ENCODE results near the gene RBMS1. TPM values are rescaled to one million over a fixed set of nuclear protein-coding genes. Genes with fewer than 3 reads are reported as not detected.
"Not testable (repeated sequence)": the region's sequence is repeated elsewhere in the genome, so short reads cannot be mapped to it uniquely, and the experiment has no call there.

RBMS1 gene
- total RNA-seq, 1 donor from 2014 or later: 131 TPM

DNA sequence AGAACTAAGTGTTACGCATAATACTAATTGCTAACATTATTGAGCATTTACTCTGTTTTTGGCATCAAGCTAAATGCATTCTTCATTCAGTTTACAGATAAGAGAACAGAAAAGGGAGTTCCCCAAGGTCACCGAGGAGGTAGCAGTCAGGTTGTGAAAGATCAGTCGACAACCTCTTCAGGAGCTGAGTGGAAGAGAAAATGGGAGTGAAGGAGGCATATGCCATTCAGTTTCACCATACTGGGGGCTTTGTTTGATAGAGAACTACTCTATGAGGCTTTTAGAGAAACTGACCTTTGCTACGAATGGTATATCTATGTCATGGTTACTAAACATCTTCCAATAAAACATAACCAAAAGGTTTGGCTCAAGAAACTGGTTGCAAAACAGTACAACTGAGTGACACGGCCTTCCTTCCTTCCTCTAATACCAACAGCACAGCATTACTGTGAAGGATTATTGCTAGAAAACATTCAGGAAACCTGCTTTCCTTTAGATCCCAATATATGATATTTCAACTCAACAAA is 112.1 kb downstream of the RBMS1 start:
- no peak for DNase-seq (ENCODE audit: low spot score)

GRCh38 chr2:160380611-160381010 is 113.0 kb downstream of the RBMS1 start:
- no peak for DNase-seq (ENCODE audit: low spot score)

GRCh38 chr2:160380000-160380570 is 113.5 kb downstream of the RBMS1 start:
- no peak for DNase-seq (ENCODE audit: low spot score)

GRCh38 chr2:160379399-160379798 is 114.2 kb downstream of the RBMS1 start:
- no peak for DNase-seq (ENCODE audit: low spot score)

GRCh38 chr2:160377204-160377995 is 116.2 kb downstream of the RBMS1 start:
- no peak for DNase-seq (ENCODE audit: low spot score)

- no peak for DNase-seq (ENCODE audit: low spot score)
These were observed 117.0 kb downstream of the RBMS1 start for GRCh38 chr2:160376576-160376975.

- DNase-seq (ENCODE audit: low spot score): peak; percentile 52
These were observed 117.7 kb downstream of the RBMS1 start for GRCh38 chr2:160375802-160376469.

GRCh38 chr2:160375037-160375436 is 118.6 kb downstream of the RBMS1 start:
- no peak for DNase-seq (ENCODE audit: low spot score)

DNA sequence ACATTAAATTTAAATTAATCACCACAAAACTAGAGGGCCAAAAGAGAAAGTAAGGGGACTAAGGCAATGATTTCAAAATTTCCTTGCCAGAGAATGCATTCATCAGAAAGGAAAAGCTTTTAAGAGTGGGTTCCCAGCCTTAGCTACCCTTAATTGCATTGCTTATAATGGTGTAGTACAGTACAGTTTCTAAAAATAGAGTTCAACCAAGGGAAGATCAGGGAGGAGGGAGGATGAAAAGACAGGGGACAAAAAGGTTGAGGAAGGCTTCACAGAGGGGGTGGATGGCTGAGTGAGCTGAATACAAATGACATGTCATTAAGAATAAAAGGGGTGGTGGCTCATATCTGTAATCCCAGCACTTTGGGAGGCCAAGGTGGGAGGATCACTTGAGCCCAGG is 119.9 kb downstream of the RBMS1 start:
- DNase-seq (ENCODE audit: low spot score): no peak

DNA sequence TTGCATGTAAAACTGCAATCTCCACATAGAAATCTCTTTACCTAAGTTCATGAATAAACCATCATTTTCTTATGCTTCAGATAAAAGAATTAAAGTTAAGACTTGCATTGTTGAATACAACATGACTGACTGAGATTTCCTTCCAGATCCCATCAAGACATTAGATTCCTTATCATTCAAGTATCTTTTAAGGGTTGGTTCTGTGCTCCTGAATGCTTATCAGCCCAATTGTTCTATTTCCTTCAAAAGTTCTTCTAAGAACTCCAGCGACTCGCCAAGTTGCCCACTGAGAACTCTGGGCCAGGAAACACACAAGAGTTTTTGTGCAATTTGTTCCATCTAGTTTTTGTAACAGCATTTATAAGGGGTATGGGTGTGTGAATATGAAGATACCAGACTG is 120.3 kb downstream of the RBMS1 start:
- no peak for DNase-seq (ENCODE audit: low spot score)

- no peak for DNase-seq (ENCODE audit: low spot score)
These were observed 121.0 kb downstream of the RBMS1 start for GRCh38 chr2:160372585-160372984.

DNA sequence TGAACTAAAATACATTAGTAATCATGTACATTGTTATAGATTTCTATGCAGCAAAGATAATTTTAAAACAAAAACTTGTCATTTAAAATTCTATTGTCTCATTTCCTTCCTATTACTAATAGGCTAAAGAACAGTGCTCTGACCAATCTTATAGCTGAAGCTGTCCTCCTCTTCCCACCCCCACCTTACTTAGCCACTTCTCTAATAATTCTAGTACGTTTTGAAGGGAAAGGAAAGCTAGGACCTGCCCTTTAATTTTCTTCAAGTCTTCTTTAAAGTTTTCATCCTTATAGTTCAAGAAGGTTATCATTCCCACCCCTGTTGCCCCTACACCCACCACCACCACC is 121.6 kb downstream of the RBMS1 start:
- DNase-seq (ENCODE audit: low spot score): no peak

GRCh38 chr2:160371251-160372009 is 122.2 kb downstream of the RBMS1 start:
- no peak for DNase-seq (ENCODE audit: low spot score)

GRCh38 chr2:160368988-160369930 is 124.3 kb downstream of the RBMS1 start:
- DNase-seq (ENCODE audit: low spot score): no peak

DNA sequence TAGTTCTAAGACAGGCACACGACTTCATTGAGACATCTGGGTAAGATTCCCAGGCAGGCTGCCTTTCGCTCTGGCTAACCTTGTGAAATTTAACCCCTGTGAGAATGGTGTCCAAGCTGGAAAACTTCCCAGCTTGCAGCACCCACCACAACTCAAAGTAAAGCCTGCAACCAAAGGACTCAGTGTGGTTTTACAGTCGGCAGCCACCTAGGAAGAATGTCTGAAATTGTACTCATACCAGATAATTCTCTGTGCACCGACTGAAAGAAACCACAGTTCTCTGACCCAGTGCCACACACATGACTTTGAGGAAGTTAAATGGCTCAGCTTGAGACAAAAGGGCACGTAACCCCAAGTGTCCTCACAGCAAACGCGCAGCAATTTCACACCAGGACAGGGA is 125.7 kb downstream of the RBMS1 start:
- peak; percentile 24 for DNase-seq (ENCODE audit: low spot score)

- DNase-seq (ENCODE audit: low spot score): not testable (repeated sequence)
These were observed 126.5 kb downstream of the RBMS1 start for GRCh38 chr2:160367139-160367538.

- DNase-seq (ENCODE audit: low spot score): no peak
These were observed 127.1 kb downstream of the RBMS1 start for GRCh38 chr2:160366474-160366873.

DNA sequence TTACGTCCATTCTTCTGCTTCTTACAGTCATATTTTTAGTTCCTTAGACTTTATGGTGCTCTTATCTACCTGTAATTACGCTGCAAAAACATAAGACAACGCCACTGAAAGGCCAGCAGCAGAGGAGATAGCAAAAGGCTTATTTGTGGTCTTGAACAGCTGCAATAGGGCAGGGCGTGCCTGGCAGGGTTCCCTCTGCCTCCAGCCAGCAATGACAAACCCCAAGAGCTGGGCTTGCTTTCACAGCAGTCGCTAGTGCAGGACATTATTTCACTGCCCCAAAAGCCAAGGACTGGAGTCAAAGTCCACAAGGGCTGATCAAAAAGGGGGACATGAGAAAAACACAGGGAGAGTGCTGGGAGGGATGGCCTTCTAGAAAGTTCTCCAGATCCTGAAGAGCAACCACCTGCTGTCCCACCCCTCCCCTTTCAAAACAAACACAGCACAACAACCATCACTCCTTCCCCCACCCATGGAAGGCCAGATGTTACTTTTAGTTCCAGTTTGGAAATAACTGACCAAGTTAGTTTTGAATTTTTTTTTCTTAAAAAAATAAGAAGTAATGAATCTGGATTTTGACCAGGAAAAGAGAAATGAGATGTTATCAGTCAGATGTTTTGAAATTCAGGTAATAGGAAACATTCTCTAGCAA is 127.8 kb downstream of the RBMS1 start:
- DNase-seq (ENCODE audit: low spot score): no peak

DNA sequence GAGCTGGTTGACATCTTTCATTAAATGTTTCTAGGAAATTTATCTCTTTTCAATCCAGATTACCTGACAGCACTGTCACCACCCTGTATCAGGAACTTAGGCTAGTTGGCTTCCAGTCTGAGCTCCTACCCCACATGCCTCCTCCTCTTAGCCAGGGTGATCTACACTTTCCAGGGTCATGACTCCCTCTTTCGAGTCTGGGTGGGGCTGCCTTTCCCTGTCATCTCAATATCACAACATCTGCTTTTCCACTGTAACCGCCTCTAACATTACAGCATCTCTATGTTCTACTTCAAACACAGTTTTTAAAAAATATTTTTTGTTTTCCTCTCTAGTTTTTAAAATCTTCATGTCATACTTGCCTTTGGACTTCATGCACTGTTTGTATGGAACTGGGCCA is 129.2 kb downstream of the RBMS1 start:
- DNase-seq (ENCODE audit: low spot score): no peak

GRCh38 chr2:160363961-160364360 is 129.6 kb downstream of the RBMS1 start:
- DNase-seq (ENCODE audit: low spot score): no peak

Data from umbilical cord (tissue), 2 donors.